ENCODE data around the gene ADAMTS12.

The ADAMTS12 gene

GRCh38 chr5:33903118-33903517, 11.3 kb upstream of the ADAMTS12 start:
- Histone ChIP-seq H3K9me3 (ENCODE audit: insufficient read depth, low read length) (peaks cover 7% of the 10 kb centered on the region; the same call in 1 of the 2 replicates), H3K9ac (ENCODE audit: low read length) (no peak overlapping the region), H3K4me3 (ENCODE audit: low read length) (no peak overlapping the region), H3K79me2 (ENCODE audit: low read length) (no peaks in the 10 kb centered on the region), H3K36me3 (replicated peaks; ENCODE audit: low read depth, low read length) (no peaks in the 10 kb centered on the region), H3K4me2 (ENCODE audit: low read length) (no peak overlapping the region), H3K27me3 (ENCODE audit: low read depth, low read length) (no peaks in the 10 kb centered on the region), H4K20me1 (ENCODE audit: insufficient read depth, low read length) (no peaks in the 10 kb centered on the region), H2AFZ (ENCODE audit: low read depth, low read length) (no peak overlapping the region), H3K4me1 (ENCODE audit: low read length) (no peaks in the 10 kb centered on the region), H3K27ac (ENCODE audit: low read length) (no peak overlapping the region)
- TF ChIP-seq EZH2phosphoT487 (IDR thresholded peaks at IDR 0.05; ENCODE audit: low read depth): no peak

GRCh38 chr5:33901156-33901555, 9.4 kb upstream of the ADAMTS12 start:
- Histone ChIP-seq H3K79me2 (ENCODE audit: low read length) (no peaks in the 10 kb centered on the region), H3K4me3 (ENCODE audit: low read length) (no peak overlapping the region), H3K27ac (ENCODE audit: low read length) (no peak overlapping the region), H3K4me1 (ENCODE audit: low read length) (no peaks in the 10 kb centered on the region), H4K20me1 (ENCODE audit: insufficient read depth, low read length) (no peaks in the 10 kb centered on the region), H3K27me3 (ENCODE audit: low read depth, low read length) (no peaks in the 10 kb centered on the region), H3K36me3 (replicated peaks; ENCODE audit: low read depth, low read length) (no peaks in the 10 kb centered on the region), H3K9me3 (ENCODE audit: insufficient read depth, low read length) (no peaks in the 10 kb centered on the region), H3K4me2 (ENCODE audit: low read length) (no peak overlapping the region), H3K9ac (ENCODE audit: low read length) (no peak overlapping the region), H2AFZ (ENCODE audit: low read depth, low read length) (no peak overlapping the region)
- no peak for TF ChIP-seq CTCF (IDR thresholded peaks at IDR 0.05; ENCODE audit: low read depth, low read length)
- no peak for TF ChIP-seq EZH2phosphoT487 (IDR thresholded peaks at IDR 0.05; ENCODE audit: low read depth)

- no peak overlapping the region for H3K4me2 ChIP-seq (ENCODE audit: low read length)
- no peaks in the 10 kb centered on the region for H3K36me3 ChIP-seq (replicated peaks; ENCODE audit: low read depth, low read length)
- no peak overlapping the region for H3K9ac ChIP-seq (ENCODE audit: low read length)
- no peak overlapping the region for H2AFZ ChIP-seq (ENCODE audit: low read depth, low read length)
- no peaks in the 10 kb centered on the region for H3K79me2 ChIP-seq (ENCODE audit: low read length)
- peaks cover 6% of the 10 kb centered on the region for H3K4me1 ChIP-seq (ENCODE audit: low read length)
- H3K9me3 ChIP-seq (ENCODE audit: insufficient read depth, low read length): no peaks in the 10 kb centered on the region
- H3K27ac ChIP-seq (ENCODE audit: low read length): no peak overlapping the region
- TF ChIP-seq EZH2phosphoT487 (IDR thresholded peaks at IDR 0.05; ENCODE audit: low read depth): no peak
- TF ChIP-seq CTCF (IDR thresholded peaks at IDR 0.05; ENCODE audit: low read depth, low read length): no peak
- H3K4me3 ChIP-seq (ENCODE audit: low read length): no peak overlapping the region
- H4K20me1 ChIP-seq (ENCODE audit: insufficient read depth, low read length): no peaks in the 10 kb centered on the region
- H3K27me3 ChIP-seq (ENCODE audit: low read depth, low read length): no peaks in the 10 kb centered on the region
These were observed 2.8 kb upstream of the ADAMTS12 start for GRCh38 chr5:33894566-33894965.

- peaks cover 6% of the 10 kb centered on the region for H3K4me1 ChIP-seq (ENCODE audit: low read length)
- no peaks in the 10 kb centered on the region for H3K79me2 ChIP-seq (ENCODE audit: low read length)
- H3K27ac ChIP-seq (ENCODE audit: low read length): no peak overlapping the region
- H3K4me3 ChIP-seq (ENCODE audit: low read length): no peak overlapping the region
- no peak overlapping the region for H3K4me2 ChIP-seq (ENCODE audit: low read length)
- no peak overlapping the region for H3K9ac ChIP-seq (ENCODE audit: low read length)
- no peaks in the 10 kb centered on the region for H4K20me1 ChIP-seq (ENCODE audit: insufficient read depth, low read length)
- H3K36me3 ChIP-seq (replicated peaks; ENCODE audit: low read depth, low read length): no peaks in the 10 kb centered on the region
- no peaks in the 10 kb centered on the region for H3K27me3 ChIP-seq (ENCODE audit: low read depth, low read length)
- H2AFZ ChIP-seq (ENCODE audit: low read depth, low read length): no peak overlapping the region
- TF ChIP-seq CTCF (IDR thresholded peaks at IDR 0.05; ENCODE audit: low read depth, low read length): no peak
- no peak for TF ChIP-seq EZH2phosphoT487 (IDR thresholded peaks at IDR 0.05; ENCODE audit: low read depth)
- no peaks in the 10 kb centered on the region for H3K9me3 ChIP-seq (ENCODE audit: insufficient read depth, low read length)
These were observed 889 bp upstream of the ADAMTS12 start for GRCh38 chr5:33892620-33893137.

- no peak overlapping the region for H3K27ac ChIP-seq (ENCODE audit: low read length)
- H3K9ac ChIP-seq (ENCODE audit: low read length): no peak overlapping the region
- H3K27me3 ChIP-seq (ENCODE audit: low read depth, low read length): no peaks in the 10 kb centered on the region
- no peak overlapping the region for H2AFZ ChIP-seq (ENCODE audit: low read depth, low read length)
- no peaks in the 10 kb centered on the region for H3K79me2 ChIP-seq (ENCODE audit: low read length)
- no peak overlapping the region for H3K4me3 ChIP-seq (ENCODE audit: low read length)
- TF ChIP-seq CTCF (IDR thresholded peaks at IDR 0.05; ENCODE audit: low read depth, low read length) (no peak), EZH2phosphoT487 (IDR thresholded peaks at IDR 0.05; ENCODE audit: low read depth) (no peak)
- no peak overlapping the region for H3K4me2 ChIP-seq (ENCODE audit: low read length)
- no peaks in the 10 kb centered on the region for H4K20me1 ChIP-seq (ENCODE audit: insufficient read depth, low read length)
- H3K4me1 ChIP-seq (ENCODE audit: low read length): peaks cover 6% of the 10 kb centered on the region
- H3K9me3 ChIP-seq (ENCODE audit: insufficient read depth, low read length): no peaks in the 10 kb centered on the region
- no peaks in the 10 kb centered on the region for H3K36me3 ChIP-seq (replicated peaks; ENCODE audit: low read depth, low read length)
These were observed 373 bp downstream of the ADAMTS12 start for GRCh38 chr5:33891446-33891787.
